GM19467 (cell line): ENCODE measurements around the gene ATOSA.
A peak's percentile ranks its signal among the peaks of the same experiment; 100 is the strongest.

ENCODE experiments used
- ATAC-seq: cut with Tn5 transposase; IDR thresholded peaks from one replicate; pipeline ENCODE4 v1.9.1; 2021; ENCODE audit warnings: mild to moderate bottlenecking, moderate library complexity; ENCODE audit not compliant: unreplicated experiment

The ATOSA gene

GRCh38 chr15:52679232-52680040, at the start of gene ATOSA:
Gene ATOSA, minus strand, starts transcription at chr15:52679388. Its CDS starts 1,367 bp downstream, at chr15:52678021.
- ATAC-seq = peak; percentile 56

DNA sequence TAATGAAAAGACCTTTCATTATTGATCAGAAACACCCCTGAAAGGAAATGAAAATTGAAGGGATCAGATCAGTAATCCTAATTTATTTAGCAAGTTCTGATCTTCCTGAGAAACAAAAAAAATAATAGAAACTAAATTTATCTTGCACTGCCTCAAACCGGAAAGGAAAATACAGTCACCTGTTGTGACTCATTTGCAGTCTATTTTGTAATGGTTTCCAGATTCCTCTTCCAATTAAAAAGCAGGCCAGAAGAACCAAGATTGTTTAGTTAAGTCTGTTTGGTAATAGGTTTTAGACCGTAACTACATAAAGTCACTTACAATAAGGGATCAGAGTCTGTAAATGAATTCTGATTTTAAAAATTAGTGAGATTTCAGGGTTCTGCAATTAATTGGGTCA, 49.7 kb upstream of the ATOSA start:
- no peak for ATAC-seq

GRCh38 chr15:52727815-52728214, 48.6 kb upstream of the ATOSA start:
- ATAC-seq = no peak

- no peak for ATAC-seq
Observed at GRCh38 chr15:52726195-52726594, 47.0 kb upstream of the ATOSA start.

DNA sequence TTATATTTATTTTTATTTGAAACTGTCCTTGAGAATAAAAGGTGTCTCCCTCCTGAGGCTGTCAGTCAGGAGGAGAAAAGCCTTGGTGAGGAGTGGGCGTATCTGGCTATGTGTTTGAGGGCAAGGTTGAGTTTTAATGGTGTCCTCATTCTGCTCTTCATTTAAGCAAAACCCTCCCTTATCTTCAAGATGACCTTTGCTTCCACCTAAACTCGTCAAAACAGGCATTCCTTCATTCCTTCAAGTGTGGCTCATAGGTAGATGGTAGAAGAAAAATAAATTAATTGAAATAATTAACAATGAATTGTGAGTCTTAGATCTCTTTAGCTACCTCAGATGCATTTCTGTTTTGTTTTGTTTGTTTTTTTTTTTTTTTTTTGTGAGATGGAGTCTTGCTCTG, 39.4 kb upstream of the ATOSA start:
- no peak for ATAC-seq

GRCh38 chr15:52717924-52718323, 38.7 kb upstream of the ATOSA start:
- ATAC-seq = no peak

GRCh38 chr15:52717481-52717880, 38.3 kb upstream of the ATOSA start:
- ATAC-seq = no peak

DNA sequence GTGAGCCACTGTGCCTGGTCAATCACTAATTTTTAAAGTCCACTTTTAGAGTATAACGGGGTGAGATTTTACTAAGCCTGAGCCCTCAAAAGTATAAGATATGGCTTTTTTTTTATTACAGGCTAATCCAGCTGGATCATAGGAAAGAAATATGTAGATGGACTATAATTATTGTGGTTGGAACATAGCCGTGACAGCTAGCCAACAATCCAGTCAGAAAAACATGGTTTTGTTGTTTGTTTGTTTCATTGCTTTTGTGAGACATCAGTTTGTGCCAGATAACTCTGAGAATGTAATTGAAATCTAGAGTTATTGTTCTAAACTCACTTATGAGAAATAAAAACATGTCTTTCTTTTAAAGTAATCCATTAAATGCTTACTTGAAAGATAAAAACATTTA, 37.3 kb upstream of the ATOSA start:
- no peak for ATAC-seq

- no peak for ATAC-seq
Observed at GRCh38 chr15:52715411-52715810, 36.2 kb upstream of the ATOSA start.

DNA sequence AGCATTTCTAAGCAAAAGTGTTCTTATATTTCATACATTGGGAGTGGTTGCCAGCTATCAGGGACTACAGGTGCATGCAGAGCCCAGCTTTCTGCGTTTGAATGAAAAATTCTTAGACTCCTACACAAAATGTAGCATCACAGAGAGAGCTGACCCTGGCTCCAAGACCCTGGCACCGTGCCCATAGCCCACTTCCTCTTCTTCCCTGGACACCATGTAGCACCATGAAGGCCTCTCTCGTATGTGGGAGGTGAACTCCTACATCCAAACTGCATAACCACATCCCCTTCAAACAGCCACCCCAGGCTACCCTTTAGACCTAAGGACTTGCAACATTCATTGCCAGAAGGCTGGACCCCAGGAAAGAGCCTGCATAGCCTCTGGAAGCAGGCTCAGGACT, 35.8 kb upstream of the ATOSA start:
- ATAC-seq = no peak

- ATAC-seq = no peak
Observed at GRCh38 chr15:52710708-52711389, 31.7 kb upstream of the ATOSA start.

DNA sequence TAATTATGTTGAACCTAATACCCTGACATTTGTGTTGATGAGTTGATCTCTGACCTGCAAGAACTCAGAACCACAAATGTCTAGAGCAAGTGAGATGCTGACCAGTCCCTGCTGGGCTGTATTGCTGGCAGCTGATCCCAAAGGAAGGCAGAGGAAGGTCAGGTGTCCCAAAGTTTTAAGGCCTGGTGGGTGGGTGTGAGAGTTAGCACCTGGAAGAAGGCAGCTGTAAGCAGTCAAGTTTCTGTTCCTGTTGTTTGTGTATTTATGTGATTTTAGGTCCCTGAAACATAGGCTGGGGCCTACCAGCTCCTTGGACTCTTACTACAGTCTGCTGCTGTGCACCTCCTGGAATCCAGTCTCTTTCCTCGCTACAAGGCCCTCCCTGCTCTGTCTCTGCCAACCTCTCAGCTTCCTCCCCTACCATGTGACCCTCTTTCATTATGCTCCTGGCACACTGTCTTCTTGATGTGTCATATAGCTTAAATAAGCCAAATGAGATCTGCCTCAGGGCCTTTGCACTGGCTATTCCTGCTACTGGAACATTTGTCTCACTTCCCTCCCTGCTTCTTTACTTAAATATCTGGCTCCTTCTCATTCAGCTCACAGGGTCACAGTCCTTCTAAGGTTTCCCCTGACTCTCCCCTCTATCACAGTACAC, 31.0 kb upstream of the ATOSA start:
- peak; percentile 29 for ATAC-seq

DNA sequence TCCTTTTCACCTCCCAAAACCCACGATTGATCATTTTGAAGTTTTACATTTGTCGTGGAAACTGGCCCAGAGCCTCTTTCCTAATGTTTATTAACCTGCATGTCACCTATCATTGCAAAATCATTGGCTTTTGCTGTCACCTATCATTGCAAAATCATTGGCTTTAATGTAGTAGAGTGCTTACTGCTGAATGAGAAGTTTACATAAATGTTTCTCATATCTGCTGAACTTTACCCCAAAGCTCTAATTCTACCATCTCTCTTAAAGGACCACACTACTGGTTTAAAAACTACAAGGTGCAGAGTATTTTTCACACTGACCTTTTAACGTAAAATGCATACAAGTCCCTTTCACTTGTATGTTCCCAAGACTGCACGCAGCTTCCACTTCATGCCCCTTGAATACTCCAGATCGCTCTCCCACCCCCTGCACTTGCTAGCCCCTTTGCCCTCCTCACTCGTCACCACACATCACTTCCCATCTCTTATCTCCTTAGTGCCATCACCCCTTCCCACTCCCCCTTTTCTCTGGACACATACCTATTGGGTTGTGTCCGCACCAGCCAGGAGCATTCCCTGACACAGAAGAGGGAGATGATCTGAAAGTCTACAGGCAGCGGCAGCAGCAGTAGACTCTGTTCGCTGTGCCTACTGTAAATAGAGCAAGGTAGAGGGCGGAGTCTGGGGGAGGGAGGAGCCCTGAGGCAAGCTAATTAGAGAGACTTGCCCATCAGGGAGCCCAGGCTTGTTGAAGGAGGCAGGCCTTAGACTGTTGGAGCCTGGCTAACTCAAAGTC, 30.2 kb upstream of the ATOSA start:
- peak; percentile 88 for ATAC-seq

- ATAC-seq = no peak
Observed at GRCh38 chr15:52706091-52706490, 26.9 kb upstream of the ATOSA start.

- no peak for ATAC-seq
Observed at GRCh38 chr15:52702390-52702789, 23.2 kb upstream of the ATOSA start.

DNA sequence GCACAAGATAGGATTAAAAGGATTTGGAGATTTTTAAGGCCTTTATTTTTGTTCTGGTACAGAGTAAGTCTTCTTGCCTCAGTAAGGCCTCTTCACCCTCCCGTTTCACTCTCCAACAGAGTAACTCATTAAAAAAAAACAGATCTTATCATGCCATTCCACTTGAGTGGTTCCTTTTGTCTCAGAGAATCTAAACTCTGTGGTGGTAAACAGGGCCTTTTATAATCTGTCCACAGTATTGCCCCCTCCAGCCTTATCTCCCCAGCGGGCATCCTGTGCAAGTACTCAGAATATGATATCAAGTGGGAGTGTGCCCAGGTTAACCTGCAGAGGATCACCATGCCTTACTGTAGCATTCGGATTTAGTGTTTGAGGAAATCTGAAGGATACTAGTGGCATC, 20.3 kb upstream of the ATOSA start:
- ATAC-seq = no peak

- ATAC-seq = no peak
Observed at GRCh38 chr15:52698514-52698913, 19.3 kb upstream of the ATOSA start.

DNA sequence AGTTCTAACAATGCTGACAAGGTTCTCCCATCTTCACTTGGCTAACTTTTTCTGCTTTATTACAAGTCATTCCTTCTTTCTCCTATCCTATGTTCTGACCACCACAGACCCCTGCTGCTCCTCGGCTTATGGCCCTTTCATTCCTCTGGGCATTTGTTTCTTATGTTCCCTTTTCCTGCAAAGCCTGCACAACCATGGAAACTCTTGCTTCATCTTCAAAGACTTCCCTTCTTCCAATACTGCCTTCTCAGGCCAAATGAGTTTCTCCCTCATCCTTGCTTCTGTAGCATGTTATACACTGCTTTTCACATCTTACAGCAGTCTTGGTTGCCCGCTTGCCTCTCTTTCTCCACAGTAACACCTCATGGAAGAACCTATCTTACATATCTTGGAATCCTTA, 17.9 kb upstream of the ATOSA start:
- no peak for ATAC-seq

DNA sequence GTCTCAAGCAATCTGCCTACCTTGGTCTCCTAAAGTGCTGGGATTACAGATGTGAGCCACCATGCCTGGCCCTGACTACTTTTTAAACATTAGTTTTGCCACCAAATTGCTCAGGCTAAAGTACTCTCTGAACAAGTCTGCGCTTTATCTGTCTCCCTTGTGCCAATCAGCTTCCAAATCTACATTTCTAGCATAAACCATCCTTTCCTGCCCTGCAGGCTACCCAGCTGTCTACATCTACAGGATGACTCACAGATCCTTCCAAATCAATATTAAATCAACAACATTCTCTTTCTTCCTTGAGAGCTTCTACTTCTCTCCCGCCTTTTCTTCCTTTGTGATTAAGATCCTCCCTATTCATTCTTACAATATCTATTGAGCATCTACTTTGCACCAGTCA, 16.0 kb upstream of the ATOSA start:
- no peak for ATAC-seq

DNA sequence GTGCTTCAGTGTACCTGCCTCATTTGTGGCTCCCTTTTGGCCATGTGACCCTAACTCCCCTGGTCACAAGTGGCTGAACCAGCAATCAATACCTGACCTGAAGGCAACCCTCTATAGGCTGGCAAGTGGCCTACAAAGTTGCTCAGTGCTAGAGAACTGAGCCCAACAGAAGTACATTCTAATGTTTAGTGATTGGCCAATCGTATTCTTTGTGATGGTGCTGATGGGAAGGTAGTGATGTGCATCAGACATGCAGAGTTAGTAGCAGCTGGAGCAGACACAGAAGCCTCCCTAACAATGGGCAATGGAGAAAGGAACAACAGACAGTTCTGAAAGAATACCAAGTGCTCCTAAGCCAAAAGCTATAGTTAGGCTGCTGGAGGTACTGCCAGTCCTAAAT, 10.4 kb upstream of the ATOSA start:
- ATAC-seq = no peak

DNA sequence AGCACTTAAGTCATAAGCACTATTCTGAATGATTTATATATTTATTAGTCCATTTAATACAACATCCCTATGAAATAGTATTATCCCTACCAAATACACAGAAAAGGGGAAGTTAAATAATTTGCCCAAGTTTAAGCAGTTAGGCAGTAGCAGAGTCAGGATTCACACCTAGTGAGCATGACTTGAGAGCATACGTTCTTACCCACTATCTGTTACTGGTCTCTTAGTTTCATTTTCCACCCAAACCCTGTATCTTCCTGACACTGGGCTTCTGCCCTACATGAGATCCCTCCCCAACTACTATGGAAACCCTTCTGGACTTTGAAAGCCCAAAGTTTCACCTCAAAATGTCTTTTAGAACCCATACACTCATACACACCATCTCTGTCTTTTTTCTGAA, 4.4 kb upstream of the ATOSA start:
- peak; percentile 43 for ATAC-seq
